Nephron (organoid): Measurements from ENCODE around the gene CLMP.
A peak's percentile ranks its signal among the peaks of the same experiment; 100 is the strongest.

ENCODE experiments used
- H3K27ac Mint-ChIP-seq, 3 experiments: 2 replicates each; pipeline ENCODE4 v1.8.0; 2020; ENCODE audit warnings: mixed read lengths in 3 of 3, mild to moderate bottlenecking in 2 of 3, moderate library complexity in 1 of 3
- H3K27me3 Mint-ChIP-seq: 2 replicates; pipeline ENCODE4 v1.8.0; 2021; ENCODE audit warnings: low read depth, mild to moderate bottlenecking, moderate library complexity, mixed read lengths
- H3K36me3 Mint-ChIP-seq: 2 replicates; pipeline ENCODE4 v1.8.0; 2020; ENCODE audit warnings: low read depth, mixed read lengths
- H3K4me1 Mint-ChIP-seq: 2 replicates; pipeline ENCODE4 v1.8.0; 2020; ENCODE audit warnings: mixed read lengths
- H3K4me3 Mint-ChIP-seq, 3 experiments: 2 replicates each; pipeline ENCODE4 v1.8.0; 2020; ENCODE audit warnings: mild to moderate bottlenecking in 3 of 3, mixed read lengths in 3 of 3, moderate library complexity in 2 of 3
- H3K9me3 Mint-ChIP-seq: 2 replicates; pipeline ENCODE4 v1.8.0; 2020; ENCODE audit warnings: mixed read lengths
- CTCF ChIP-seq, 3 experiments: fragments of 200-600 bp; sonication (generic); IDR thresholded peaks; one replicate each; pipeline ENCODE4 v1.5.0; 2021; ENCODE audit warnings: antibody characterized with exemption in 3 of 3; ENCODE audit not compliant: unreplicated experiment in 3 of 3

CLMP gene

GRCh38 chr11:123076484-123076883, 118.6 kb downstream of the CLMP start:
- Mint-ChIP-seq H3K27me3 (no peaks in the 10 kb centered on the region), H3K4me1 (peaks cover 20% of the 10 kb centered on the region), H3K27ac (peak overlapping the region in 1 of 3 experiments; percentile 15), H3K9me3 (no peaks in the 10 kb centered on the region), H3K4me3 (no peak overlapping the region), H3K36me3 (peaks cover 43% of the 10 kb centered on the region)
- no peak for TF ChIP-seq CTCF (IDR thresholded peaks at IDR 0.05; ENCODE audit: unreplicated experiment in 3 of 3)

- H3K27me3 Mint-ChIP-seq: no peaks in the 10 kb centered on the region
- H3K36me3 Mint-ChIP-seq: peaks cover 57% of the 10 kb centered on the region
- TF ChIP-seq CTCF (IDR thresholded peaks at IDR 0.05; ENCODE audit: unreplicated experiment in 3 of 3): no peak
- peaks cover 33% of the 10 kb centered on the region for H3K4me1 Mint-ChIP-seq
- no peak overlapping the region for H3K27ac Mint-ChIP-seq
- H3K9me3 Mint-ChIP-seq: no peaks in the 10 kb centered on the region
- H3K4me3 Mint-ChIP-seq: no peak overlapping the region
Observed at GRCh38 chr11:123073343-123074057, 121.5 kb downstream of the CLMP start.

GRCh38 chr11:123072762-123073161, 122.3 kb downstream of the CLMP start:
- TF ChIP-seq CTCF (IDR thresholded peaks at IDR 0.05; ENCODE audit: unreplicated experiment in 3 of 3): no peak
- Mint-ChIP-seq H3K4me3 (no peak overlapping the region), H3K27me3 (no peaks in the 10 kb centered on the region), H3K4me1 (peaks cover 34% of the 10 kb centered on the region), H3K9me3 (no peaks in the 10 kb centered on the region), H3K36me3 (peaks cover 58% of the 10 kb centered on the region), H3K27ac (no peak overlapping the region)

GRCh38 chr11:123072332-123072761, 122.7 kb downstream of the CLMP start:
- Mint-ChIP-seq H3K27ac (no peak overlapping the region), H3K9me3 (no peaks in the 10 kb centered on the region), H3K4me3 (no peak overlapping the region), H3K4me1 (peaks cover 34% of the 10 kb centered on the region), H3K36me3 (peaks cover 58% of the 10 kb centered on the region), H3K27me3 (no peaks in the 10 kb centered on the region)
- TF ChIP-seq CTCF (IDR thresholded peaks at IDR 0.05; ENCODE audit: unreplicated experiment in 3 of 3): no peak

- H3K4me3 Mint-ChIP-seq: peak overlapping the region in 1 of 3 experiments; percentile 11
- H3K27me3 Mint-ChIP-seq: no peaks in the 10 kb centered on the region
- no peak for TF ChIP-seq CTCF (IDR thresholded peaks at IDR 0.05; ENCODE audit: unreplicated experiment in 3 of 3)
- H3K9me3 Mint-ChIP-seq: no peaks in the 10 kb centered on the region
- H3K4me1 Mint-ChIP-seq: peaks cover 39% of the 10 kb centered on the region
- peaks cover 50% of the 10 kb centered on the region for H3K36me3 Mint-ChIP-seq
- H3K27ac Mint-ChIP-seq: peak overlapping the region in 2 of 3 experiments; percentile 1 to 61
Observed at GRCh38 chr11:123069908-123070821, 124.9 kb downstream of the CLMP start.
